Measurements from ENCODE around the gene TNRC18.
"Not testable (repeated sequence)": the region's sequence is repeated elsewhere in the genome, so short reads cannot be mapped to it uniquely, and the experiment has no call there.

Gene TNRC18

DNA sequence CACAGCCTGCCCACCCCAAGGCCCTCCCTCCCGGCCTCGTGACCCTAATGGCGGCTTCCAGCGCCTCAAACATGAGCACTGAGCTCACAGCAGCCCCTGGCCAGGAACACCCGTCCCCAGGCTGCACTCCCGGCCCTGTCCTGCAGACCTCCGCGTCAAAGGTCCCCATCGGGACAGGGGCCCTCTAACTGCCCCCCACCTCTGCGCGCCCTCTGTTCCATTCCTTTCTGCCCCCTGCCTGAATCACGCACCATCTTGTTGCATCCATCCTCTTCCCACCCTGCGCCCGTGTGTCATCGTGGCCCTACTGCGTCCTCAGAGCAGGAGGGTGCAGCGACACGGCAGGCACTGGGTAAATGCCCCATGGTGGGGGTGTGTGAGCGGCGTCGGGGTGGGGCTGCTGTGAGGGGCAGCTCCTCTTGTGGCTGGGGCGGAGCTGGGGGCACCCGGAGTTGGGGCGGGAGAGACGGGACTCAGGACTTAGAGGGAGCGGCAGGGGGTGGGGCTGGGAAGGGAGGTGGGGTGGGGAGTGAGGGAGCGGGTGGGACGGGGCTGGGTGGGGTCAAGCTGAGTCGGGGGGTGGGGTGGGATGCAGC lies 127.5 kb downstream of the TNRC18 start:
- Histone ChIP-seq H3K27ac (no peak overlapping the region), H3K36me3 (ENCODE audit: insufficient read depth, low read length) (peaks cover 10% of the 10 kb centered on the region; the same call in 1 of the 2 replicates), H3K4me3 (no peak overlapping the region), H3K9ac (ENCODE audit: insufficient read length) (no peak overlapping the region), H3K9me3 (ENCODE audit: low read depth, low read length) (no peaks in the 10 kb centered on the region)
- no peak for TF ChIP-seq POLR2AphosphoS5 (IDR thresholded peaks at IDR 0.05; ENCODE audit: borderline replicate concordance, low read depth, low read length)
- no peak for TF ChIP-seq FOXP2 (optimal IDR thresholded peaks at IDR 0.05; ENCODE audit: control extremely low read depth, extremely low read length, insufficient read depth)
- TF ChIP-seq EZH2 (IDR thresholded peaks at IDR 0.05), result no peak
- no peak for DNase-seq (ENCODE audit: low read depth, low spot score)

DNA sequence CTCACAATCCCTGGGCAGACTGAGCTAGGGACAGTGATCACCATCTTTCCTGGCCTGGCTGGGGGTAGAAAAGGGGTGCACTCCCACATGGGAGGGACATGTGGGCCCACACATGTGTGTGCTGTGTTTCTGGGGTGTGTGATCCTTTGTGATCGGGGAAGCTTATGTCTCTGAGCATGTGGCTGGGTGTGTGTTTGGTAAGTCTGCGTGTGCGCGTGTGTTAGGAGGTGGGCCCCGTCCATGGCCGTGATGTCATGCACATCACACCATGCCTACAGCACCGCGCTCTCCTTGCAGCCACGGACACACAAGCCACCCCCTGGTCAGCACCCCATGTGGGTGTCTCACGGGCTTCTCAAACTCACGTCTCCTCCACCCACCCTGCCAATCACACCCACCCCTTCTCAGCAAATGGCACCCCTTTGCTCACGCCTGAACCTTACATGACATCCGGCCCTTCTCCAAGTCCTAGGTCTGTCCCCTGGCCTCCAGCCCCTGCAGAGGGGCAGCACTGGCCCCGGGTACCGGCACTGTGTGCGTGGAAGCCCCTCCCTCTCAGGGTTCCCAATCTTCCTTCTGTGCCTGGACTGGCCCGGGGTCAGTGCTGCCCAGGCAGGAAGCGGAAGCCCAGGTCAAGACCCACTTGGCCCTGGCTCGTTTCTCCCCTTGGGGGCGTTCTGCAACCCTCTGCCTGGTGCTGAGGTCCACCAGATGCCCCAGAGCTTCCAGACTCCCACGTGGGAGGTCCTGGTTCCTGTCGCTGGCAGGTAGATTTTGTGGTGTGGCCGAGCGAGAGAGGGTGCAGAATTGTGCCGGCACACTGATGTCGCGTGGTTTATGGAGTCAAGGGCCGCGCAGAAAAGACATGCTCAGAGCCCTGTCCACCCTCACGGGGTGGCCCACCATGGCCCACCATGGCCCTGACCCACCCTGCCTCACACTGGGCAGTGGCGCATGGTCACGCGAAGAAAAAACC lies 128.3 kb downstream of the TNRC18 start:
- no peak overlapping the region for H3K27ac ChIP-seq
- TF ChIP-seq FOXP2 (optimal IDR thresholded peaks at IDR 0.05; ENCODE audit: control extremely low read depth, extremely low read length, insufficient read depth) (no peak), EZH2 (IDR thresholded peaks at IDR 0.05) (no peak), POLR2AphosphoS5 (IDR thresholded peaks at IDR 0.05; ENCODE audit: borderline replicate concordance, low read depth, low read length) (no peak)
- H3K9me3 ChIP-seq (ENCODE audit: low read depth, low read length), result no peaks in the 10 kb centered on the region
- no peak overlapping the region for H3K4me3 ChIP-seq
- no peak for DNase-seq (ENCODE audit: low read depth, low spot score)
- peaks cover 10% of the 10 kb centered on the region; the same call in 1 of the 2 replicates for H3K36me3 ChIP-seq (ENCODE audit: insufficient read depth, low read length)
- no peak overlapping the region for H3K9ac ChIP-seq (ENCODE audit: insufficient read length)

DNA sequence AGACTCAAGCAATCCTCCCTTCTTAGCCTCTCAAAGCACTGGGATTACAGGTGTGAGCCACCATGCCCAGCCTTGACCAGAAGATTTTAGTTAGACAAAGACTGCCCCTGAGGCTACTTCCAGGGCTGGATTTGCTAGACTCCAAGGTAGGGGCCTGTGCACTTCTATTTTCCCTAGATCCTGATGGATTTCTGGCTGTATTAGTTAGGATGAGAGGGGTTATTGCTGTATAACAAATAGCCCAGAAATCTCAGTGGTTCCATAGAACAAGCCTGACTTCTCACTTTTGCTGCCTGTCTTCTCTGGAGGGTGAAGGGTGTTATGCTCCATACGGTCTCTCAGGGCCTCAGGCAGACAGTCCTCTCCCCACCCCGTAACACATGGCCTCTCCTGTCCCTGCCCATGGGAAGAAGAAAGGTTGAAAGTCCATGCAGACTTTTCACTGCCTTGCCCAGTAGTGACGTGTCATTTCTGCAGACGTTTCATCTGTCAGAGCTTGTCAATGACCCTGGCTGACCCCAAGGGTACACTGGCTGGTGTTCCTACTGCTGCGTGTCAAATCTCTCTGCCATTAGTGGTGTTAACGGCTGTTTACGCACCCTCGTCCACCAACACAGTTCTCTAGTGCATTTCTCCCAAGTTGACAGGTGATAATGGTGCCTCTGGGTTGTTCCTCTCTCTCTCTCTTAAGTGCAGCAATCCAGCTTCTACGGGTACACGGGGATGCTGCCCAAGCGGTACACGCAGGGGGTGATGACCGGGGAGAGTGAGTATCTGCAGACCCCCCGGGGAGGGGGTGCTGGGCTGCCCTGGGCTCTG lies 129.3 kb downstream of the TNRC18 start:
- Histone ChIP-seq H3K27ac (no peak overlapping the region), H3K4me3 (no peak overlapping the region), H3K36me3 (ENCODE audit: insufficient read depth, low read length) (peaks cover 10% of the 10 kb centered on the region; the same call in 1 of the 2 replicates), H3K9me3 (ENCODE audit: low read depth, low read length) (no peaks in the 10 kb centered on the region), H3K9ac (ENCODE audit: insufficient read length) (no peak overlapping the region)
- TF ChIP-seq FOXP2 (optimal IDR thresholded peaks at IDR 0.05; ENCODE audit: control extremely low read depth, extremely low read length, insufficient read depth) (no peak), EZH2 (IDR thresholded peaks at IDR 0.05) (no peak), POLR2AphosphoS5 (IDR thresholded peaks at IDR 0.05; ENCODE audit: borderline replicate concordance, low read depth, low read length) (no peak)
- no peak for DNase-seq (ENCODE audit: low read depth, low spot score)

DNA sequence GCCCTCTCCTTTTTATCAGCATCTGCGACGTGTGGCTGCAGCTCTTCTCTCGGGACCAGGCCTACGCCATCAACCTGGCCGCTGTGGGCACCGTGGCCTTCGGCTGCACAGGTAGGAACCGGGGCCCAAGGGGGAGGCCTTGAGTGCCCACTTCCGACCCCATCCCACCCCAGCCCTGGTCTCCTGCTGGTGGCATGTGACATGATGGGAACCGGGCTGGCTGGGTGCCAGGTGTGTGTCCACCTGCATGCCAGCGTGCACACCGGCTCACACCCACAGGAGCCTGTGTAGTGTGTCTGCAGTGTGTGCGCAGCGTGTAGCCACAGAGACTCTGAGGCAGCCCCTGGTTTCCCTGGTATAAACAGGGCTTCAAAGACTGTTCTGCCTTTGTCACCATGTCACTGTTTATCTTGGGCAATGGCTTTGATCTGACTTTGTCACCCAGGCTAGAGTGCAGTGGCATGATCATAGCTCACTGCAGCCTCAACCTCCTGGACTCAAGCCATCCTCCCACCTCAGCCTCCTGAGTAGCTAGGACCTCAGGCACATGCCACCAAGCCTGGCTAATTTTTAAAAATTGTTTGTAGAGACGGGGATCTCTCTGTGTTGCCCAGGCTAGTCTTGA lies 131.8 kb downstream of the TNRC18 start:
- H3K9me3 ChIP-seq (ENCODE audit: low read depth, low read length); DNase-seq (ENCODE audit: low read depth, low spot score); H3K27ac ChIP-seq; H3K4me3 ChIP-seq; H3K9ac ChIP-seq (ENCODE audit: insufficient read length): not testable (repeated sequence)
- peaks cover 10% of the 10 kb centered on the region; the same call in 1 of the 2 replicates for H3K36me3 ChIP-seq (ENCODE audit: insufficient read depth, low read length)

- H3K9me3 ChIP-seq (ENCODE audit: low read depth, low read length), result no peaks in the 10 kb centered on the region
- H3K4me3 ChIP-seq, result no peak overlapping the region
- peaks cover 10% of the 10 kb centered on the region; the same call in 1 of the 2 replicates for H3K36me3 ChIP-seq (ENCODE audit: insufficient read depth, low read length)
- no peak overlapping the region for H3K27ac ChIP-seq
- no peak for TF ChIP-seq FOXP2 (optimal IDR thresholded peaks at IDR 0.05; ENCODE audit: control extremely low read depth, extremely low read length, insufficient read depth)
- no peak for DNase-seq (ENCODE audit: low read depth, low spot score)
- no peak overlapping the region for H3K9ac ChIP-seq (ENCODE audit: insufficient read length)
These were observed 132.3 kb downstream of the TNRC18 start for GRCh38 chr7:5291301-5291700.

GRCh38 chr7:5289355-5289754 lies 134.3 kb downstream of the TNRC18 start:
- H3K9me3 ChIP-seq (ENCODE audit: low read depth, low read length), result no peaks in the 10 kb centered on the region
- H3K27ac ChIP-seq, result peak overlapping the region; percentile 36; the same call in 1 of the 2 replicates
- no peak overlapping the region for H3K4me3 ChIP-seq
- TF ChIP-seq EZH2 (IDR thresholded peaks at IDR 0.05) (no peak), POLR2AphosphoS5 (IDR thresholded peaks at IDR 0.05; ENCODE audit: borderline replicate concordance, low read depth, low read length) (no peak), FOXP2 (optimal IDR thresholded peaks at IDR 0.05; ENCODE audit: control extremely low read depth, extremely low read length, insufficient read depth) (no peak)
- H3K36me3 ChIP-seq (ENCODE audit: insufficient read depth, low read length), result peaks cover 3% of the 10 kb centered on the region; the same call in 1 of the 2 replicates
- no peak for DNase-seq (ENCODE audit: low read depth, low spot score)
- no peak overlapping the region for H3K9ac ChIP-seq (ENCODE audit: insufficient read length)

GRCh38 chr7:5288560-5288959 lies 135.1 kb downstream of the TNRC18 start:
- H3K9me3 ChIP-seq (ENCODE audit: low read depth, low read length); H3K36me3 ChIP-seq (ENCODE audit: insufficient read depth, low read length); H3K4me3 ChIP-seq; H3K9ac ChIP-seq (ENCODE audit: insufficient read length); DNase-seq (ENCODE audit: low read depth, low spot score): not testable (repeated sequence)
- H3K27ac ChIP-seq, result peak overlapping the region; percentile 36; the same call in 1 of the 2 replicates

GRCh38 chr7:5287802-5288201 lies 135.8 kb downstream of the TNRC18 start:
- Histone ChIP-seq H3K9me3 (ENCODE audit: low read depth, low read length) (no peaks in the 10 kb centered on the region), H3K9ac (ENCODE audit: insufficient read length) (no peak overlapping the region), H3K27ac (no peak overlapping the region), H3K36me3 (ENCODE audit: insufficient read depth, low read length) (no peaks in the 10 kb centered on the region; the same call in 1 of the 2 replicates), H3K4me3 (no peak overlapping the region)
- DNase-seq (ENCODE audit: low read depth, low spot score), result no peak
- TF ChIP-seq EZH2 (IDR thresholded peaks at IDR 0.05) (no peak), FOXP2 (optimal IDR thresholded peaks at IDR 0.05; ENCODE audit: control extremely low read depth, extremely low read length, insufficient read depth) (no peak), POLR2AphosphoS5 (IDR thresholded peaks at IDR 0.05; ENCODE audit: borderline replicate concordance, low read depth, low read length) (no peak)

GRCh38 chr7:5287373-5287772 lies 136.3 kb downstream of the TNRC18 start:
- H3K36me3 ChIP-seq (ENCODE audit: insufficient read depth, low read length); H3K9me3 ChIP-seq (ENCODE audit: low read depth, low read length); H3K9ac ChIP-seq (ENCODE audit: insufficient read length); H3K4me3 ChIP-seq; DNase-seq (ENCODE audit: low read depth, low spot score); H3K27ac ChIP-seq: not testable (repeated sequence)

Measured in SK-N-MC (cell line).